Smooth muscle cell (in vitro differentiated cells): ENCODE results near the gene IMPDH1. TPM values are rescaled to one million over a fixed set of nuclear protein-coding genes. Genes with fewer than 3 reads are reported as not detected.

Source experiments
- DNase-seq: peaks from one replicate; lab custom pipeline; 2025; ENCODE audit not compliant: unreplicated experiment; lab: John Stamatoyannopoulos, UW
- H2AFZ ChIP-seq: fragments of 200-600 bp; sonication (generic); 2 replicates; pipeline ENCODE4 v1.6.0; 2016; ENCODE audit warnings: antibody characterized with exemption, low read depth, mild to moderate bottlenecking
- H3F3A ChIP-seq: fragments of 200-600 bp; sonication (generic); 2 replicates; pipeline ENCODE4 v1.6.0; 2017; ENCODE audit warnings: antibody characterized with exemption, low read depth
- H3K27ac ChIP-seq: fragments of 200-600 bp; sonication (generic); 2 replicates; pipeline ENCODE4 v1.5.1; 2016; ENCODE audit warnings: low read depth, mild to moderate bottlenecking
- H3K27me3 ChIP-seq: fragments of 200-600 bp; sonication (generic); 2 replicates; pipeline ENCODE4 v1.6.1; 2016; ENCODE audit warnings: low read depth, mild to moderate bottlenecking
- H3K36me3 ChIP-seq: fragments of 200-600 bp; sonication (generic); 2 replicates; pipeline ENCODE4 v1.5.1; 2016; ENCODE audit warnings: low read depth
- H3K4me1 ChIP-seq: fragments of 200-600 bp; sonication (generic); 2 replicates; pipeline ENCODE4 v1.5.1; 2016; ENCODE audit warnings: low read depth
- H3K4me2 ChIP-seq: fragments of 200-600 bp; sonication (generic); 2 replicates; pipeline ENCODE4 v1.6.0; 2016; ENCODE audit warnings: mild to moderate bottlenecking
- H3K4me3 ChIP-seq: fragments of 200-600 bp; sonication (generic); 2 replicates; pipeline ENCODE4 v1.5.1; 2016; ENCODE audit warnings: mild to moderate bottlenecking
- H3K79me2 ChIP-seq: fragments of 200-600 bp; sonication (generic); 2 replicates; pipeline ENCODE4 v1.6.0; 2016; ENCODE audit warnings: low read depth, mild to moderate bottlenecking
- H3K9ac ChIP-seq: fragments of 200-600 bp; sonication (generic); 2 replicates; pipeline ENCODE4 v1.6.0; 2016; ENCODE audit warnings: low read depth
- H3K9me3 ChIP-seq: fragments of 200-600 bp; sonication (generic); replicated peaks from 2 replicates; pipeline ENCODE4 v1.5.1; 2016; ENCODE audit warnings: low read depth
- H4K20me1 ChIP-seq: fragments of 200-600 bp; sonication (generic); 2 replicates; pipeline ENCODE4 v1.6.0; 2016; ENCODE audit warnings: low read depth
- CTCF ChIP-seq: fragments of 200-600 bp; sonication (generic); IDR thresholded peaks from 2 replicates; pipeline ENCODE4 v1.5.1; 2017; ENCODE audit warnings: borderline replicate concordance, mild to moderate bottlenecking, antibody characterized with exemption; ENCODE audit not compliant: insufficient read depth, poor library complexity, severe bottlenecking
- WGBS: methylation state at CpG from one replicate; pipeline ENCODE4 v1.1.7; 2016; ENCODE audit warnings: low lambda C conversion rate; 5-methylcytosine and 5-hydroxymethylcytosine counted together
- polyA plus RNA-seq: library from polyadenylated mRNA; unstranded; fragments of >200 nt; fragmentation: Nextera tagmentation; extraction: Ambion mirVana; gene quantifications from 2 replicates; pipeline ENCODE4 v1.2.1, GENCODE V29; 2016
- total RNA-seq: library from RNA; depleted of rRNA; stranded (reverse); fragments of >200 nt; gene quantifications from 2 replicates; pipeline ENCODE4 v1.2.3, GENCODE V29; 2014

Gene IMPDH1
- total and polyA plus RNA-seq, 2 experiments from 2014 or later: 48.4 to 129 TPM

GRCh38 chr7:128383776-128384175, 26.0 kb downstream of the IMPDH1 start:
- Histone ChIP-seq H4K20me1 (no peaks in the 10 kb centered on the region), H3K36me3 (no peaks in the 10 kb centered on the region), H3K4me2 (no peak overlapping the region), H3K4me1 (no peaks in the 10 kb centered on the region), H3K27ac (no peak overlapping the region), H3F3A (no peaks in the 10 kb centered on the region), H3K4me3 (no peak overlapping the region), H3K9me3 (no peaks in the 10 kb centered on the region), H3K79me2 (no peaks in the 10 kb centered on the region), H3K9ac (no peak overlapping the region), H2AFZ (no peak overlapping the region), H3K27me3 (no peaks in the 10 kb centered on the region)
- WGBS: 65% methylated on average over 3 of the region's 3 CpGs
- no peak for DNase-seq
- no peak for TF ChIP-seq CTCF

GRCh38 chr7:128381161-128381821, 28.5 kb downstream of the IMPDH1 start:
- Histone ChIP-seq H3K36me3 (no peaks in the 10 kb centered on the region), H3F3A (no peaks in the 10 kb centered on the region), H3K4me1 (no peaks in the 10 kb centered on the region), H3K79me2 (no peaks in the 10 kb centered on the region), H3K4me3 (no peak overlapping the region), H3K27ac (no peak overlapping the region), H2AFZ (no peak overlapping the region), H3K9me3 (no peaks in the 10 kb centered on the region), H4K20me1 (no peaks in the 10 kb centered on the region), H3K9ac (no peak overlapping the region), H3K4me2 (no peak overlapping the region), H3K27me3 (no peaks in the 10 kb centered on the region)
- peak; percentile 69 for TF ChIP-seq CTCF
- 73% methylated on average over 19 of the region's 19 CpGs for WGBS
- DNase-seq: no peak

GRCh38 chr7:128380483-128381106, 29.2 kb downstream of the IMPDH1 start:
- Histone ChIP-seq H3K9me3 (no peaks in the 10 kb centered on the region), H3K9ac (no peak overlapping the region), H3K4me1 (no peaks in the 10 kb centered on the region), H3K27me3 (no peaks in the 10 kb centered on the region), H2AFZ (no peak overlapping the region), H4K20me1 (no peaks in the 10 kb centered on the region), H3K36me3 (no peaks in the 10 kb centered on the region), H3K4me3 (no peak overlapping the region), H3K4me2 (no peak overlapping the region), H3F3A (no peaks in the 10 kb centered on the region), H3K79me2 (no peaks in the 10 kb centered on the region), H3K27ac (no peak overlapping the region)
- DNase-seq: no peak
- TF ChIP-seq CTCF: no peak
- 70% methylated on average over 3 of the region's 3 CpGs for WGBS
